Karpas-422 (cell line): ENCODE data around the gene CLNS1A. TPM values are rescaled to one million over a fixed set of nuclear protein-coding genes. Genes with fewer than 3 reads are reported as not detected.

Experiments used
- small RNA-seq: library from RNA; depleted of rRNA; stranded (forward); fragments of <200 nt; gene quantifications from one replicate; pipeline ENCODE3, GENCODE V24; 2014
- total RNA-seq: library from RNA; depleted of rRNA; stranded (reverse); fragments of >200 nt; shearing (Covaris generic); gene quantifications from 2 replicates; pipeline ENCODE4 v1.2.3, GENCODE V29; 2014; ENCODE audit warnings: low replicate concordance; rRNA removed

The CLNS1A gene
- total RNA-seq, 1 experiment from 2014 or later = 223 TPM

Small RNA genes within 50 kb of the gene (small RNA-seq; reads per million reads assigned to genes)
- not detected for gene RNU7-59P

Other genes starting within 250 kb of the CLNS1A start
- 18.7 and 60.1 TPM in 2 replicates for gene PAK1, start 163.7 kb downstream of the CLNS1A start, total RNA-seq
- gene AQP11, start 47.8 kb downstream of the CLNS1A start, total RNA-seq = 1.3 and 1.9 TPM in 2 replicates
- 41.1 and 45.1 TPM in 2 replicates for gene RSF1, start 182.9 kb upstream of the CLNS1A start, total RNA-seq
- gene AAMDC, start 183.3 kb upstream of the CLNS1A start, total RNA-seq = 2.8 and 6.6 TPM in 2 replicates